PC-9 (cell line): ENCODE data around the gene IL18RAP.

Experiments used
- CTCF ChIP-seq: fragments of 200-600 bp; sonication (generic); conservative IDR thresholded peaks from 2 replicates; pipeline ENCODE4 v1.6.1; 2017; ENCODE audit warnings: mixed run types, antibody characterized with exemption, mild to moderate bottlenecking, moderate library complexity
- EZH2 ChIP-seq: fragments of 200-600 bp; sonication (generic); IDR thresholded peaks from 2 replicates; pipeline ENCODE4 v1.8.0; 2017; ENCODE audit warnings: antibody characterized with exemption, low read depth

GRCh38 chr2:102396012-102396411 is 26.9 kb upstream of the IL18RAP start:
- TF ChIP-seq EZH2 (no peak), CTCF (no peak)
